IMR-90 (cell line): ENCODE measurements around the gene YKT6.

Experiments
- CEBPB ChIP-seq: IDR thresholded peaks from 2 replicates; pipeline ENCODE4 v1.6.1; 2012; ENCODE audit warnings: low read depth, low read length, improper control_type of control experiment
- CHD1 ChIP-seq: IDR thresholded peaks from 2 replicates; pipeline ENCODE4 v1.6.1; 2012; ENCODE audit warnings: low read depth, low read length, improper control_type of control experiment
- CTCF ChIP-seq: conservative IDR thresholded peaks from 2 replicates; pipeline ENCODE4 v1.5.1; 2012; ENCODE audit warnings: mild to moderate bottlenecking, low read depth, low read length, improper control_type of control experiment
- MAFK ChIP-seq: IDR thresholded peaks from 2 replicates; pipeline ENCODE4 v1.6.1; 2012; ENCODE audit warnings: low read depth, low read length, improper control_type of control experiment
- NFE2L2 ChIP-seq: fragments of 150-350 bp; IDR thresholded peaks from 2 replicates; pipeline ENCODE4 v1.6.1; 2016; ENCODE audit warnings: low read depth, mild to moderate bottlenecking, low read length
- POLR2A ChIP-seq: IDR thresholded peaks from 2 replicates; pipeline ENCODE4 v1.6.1; 2012; ENCODE audit warnings: mild to moderate bottlenecking, low read depth, low read length
- RCOR1 ChIP-seq: IDR thresholded peaks from 2 replicates; pipeline ENCODE4 v1.6.1; 2012; ENCODE audit warnings: mild to moderate bottlenecking, low read length, improper control_type of control experiment; ENCODE audit not compliant: insufficient replicate concordance
- RFX5 ChIP-seq: IDR thresholded peaks from 2 replicates; pipeline ENCODE4 v1.8.0; 2012; ENCODE audit warnings: low read depth, mild to moderate bottlenecking, low read length, moderate library complexity
- SMC3 ChIP-seq: fragments of 150-350 bp; IDR thresholded peaks from 2 replicates; pipeline ENCODE4 v1.6.1; 2016; ENCODE audit warnings: low read depth, mild to moderate bottlenecking, antibody characterized with exemption, low read length, moderate library complexity

- no peak for TF ChIP-seq POLR2A
- no peak for TF ChIP-seq MAFK
- 0 out of 2 replicates have a peak, but pooled peaks have one; percentile 3 for TF ChIP-seq CTCF
- no peak for TF ChIP-seq SMC3
- TF ChIP-seq RCOR1: no peak
- TF ChIP-seq CEBPB: no peak
- no peak for TF ChIP-seq RFX5
- no peak for TF ChIP-seq CHD1
- no peak for TF ChIP-seq NFE2L2
Observed at GRCh38 chr7:44257618-44258422, 57.0 kb downstream of the YKT6 start.
